Body of pancreas (tissue), 4 donors: ENCODE results near the gene BAIAP2L1. TPM values are rescaled to one million over a fixed set of nuclear protein-coding genes. Genes with fewer than 3 reads are reported as not detected.
"Not testable (repeated sequence)": the region's sequence is repeated elsewhere in the genome, so short reads cannot be mapped to it uniquely, and the experiment has no call there.

Experiments used
- ATAC-seq: fragments of 150-250 bp; one replicate; pipeline ENCODE4 v1.9.1; 2016
- DNase-seq, 4 donors: peaks; one replicate each; pipeline ENCODE4 v3.0.0-alpha.2; 2019
- H3K27ac ChIP-seq, 4 donors: fragments of 200-600 bp; sonication (generic); 1 replicate in 3 of 4; 2 replicates in 1 of 4; pipeline versions ENCODE4 v1.5.1 to v1.6.1; 2016 to 2019; ENCODE audit warnings: mild to moderate bottlenecking in 1 of 4, mixed read lengths in 1 of 4, moderate library complexity in 1 of 4
- H3K27me3 ChIP-seq, 2 donors: fragments of 200-600 bp; sonication (generic); one replicate each; pipeline ENCODE4 v1.6.0; 2016; ENCODE audit warnings: mild to moderate bottlenecking in 1 of 2
- H3K36me3 ChIP-seq, 2 donors: fragments of 200-600 bp; sonication (generic); replicated peaks in 1 of 2; 2 replicates each; pipeline ENCODE4 v1.5.1; 2016; ENCODE audit warnings: low read depth in 2 of 2; ENCODE audit not compliant: insufficient read depth in 1 of 2
- H3K4me1 ChIP-seq: fragments of 200-600 bp; sonication (generic); one replicate; pipeline ENCODE4 v1.6.0; 2016
- H3K4me3 ChIP-seq, 2 donors: fragments of 200-600 bp; sonication (generic); 1 replicate in 1 of 2; 2 replicates in 1 of 2; pipeline ENCODE4 v1.5.1; 2016 to 2019
- H3K9me3 ChIP-seq, 3 donors: fragments of 200-600 bp; sonication (generic); 1 replicate in 2 of 3; 2 replicates in 1 of 3; pipeline ENCODE4 v1.5.1; 2016
- POLR2A ChIP-seq, 3 donors: fragments of 450-650 bp; IDR thresholded peaks; one replicate each; pipeline ENCODE4 v1.6.1; 2016; ENCODE audit warnings: antibody characterized with exemption in 3 of 3, mild to moderate bottlenecking in 2 of 3
- WGBS, 2 donors: methylation state at CpG; one replicate each; pipeline ENCODE4 v1.1.5; 2017; 5-methylcytosine and 5-hydroxymethylcytosine counted together
- intact Hi-C: fragments of 100-400 bp; cut with DNase I; formaldehyde crosslinking; loops from one replicate; pipeline ENCODE4 v1.15.1; 2023
- total RNA-seq, 2 donors: library from RNA; depleted of rRNA; stranded (reverse); fragments of >200 nt; gene quantifications; one replicate each; pipeline ENCODE4 v1.1.0, GENCODE V29; 2016
- TF ChIP-seq, protein P1 (sequence below), 7 experiments: fragments of 450-650 bp in 4 of 7; fragments of 200-600 bp in 3 of 7; sonication (generic) in 3 of 7; IDR thresholded peaks; one replicate each; pipeline ENCODE4 v1.5.1; 2016 to 2019; ENCODE audit warnings: antibody characterized with exemption in 7 of 7

Gene BAIAP2L1
- total RNA-seq, 2 donors from 2014 or later = 15.8 to 23.1 TPM

DNA sequence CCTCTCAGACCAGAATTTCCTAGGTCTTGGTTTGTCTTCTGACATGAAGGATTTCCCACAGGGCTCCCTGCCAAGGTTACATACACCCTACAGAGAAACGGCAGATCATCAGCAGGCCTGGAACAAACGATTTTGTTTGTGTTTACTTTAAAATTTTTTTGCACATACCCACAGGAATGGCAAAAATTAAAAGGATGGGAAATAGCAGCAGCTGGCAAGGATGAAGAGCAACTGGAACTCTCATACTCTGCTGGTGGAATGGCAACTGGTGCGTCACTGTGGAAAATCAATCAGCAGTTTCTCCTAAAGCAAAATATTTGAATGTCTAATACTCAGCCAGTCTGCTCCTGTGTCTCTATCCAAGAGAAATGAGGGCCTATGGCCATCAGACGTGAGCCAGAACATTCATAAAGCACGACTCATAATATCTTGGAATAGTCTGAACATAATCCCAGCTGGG, 6.5 kb downstream of the BAIAP2L1 start:
- H3K4me3 ChIP-seq = no peak overlapping the region
- no peak overlapping the region for H3K27ac ChIP-seq
- H3K27me3 ChIP-seq = no peaks in the 10 kb centered on the region
- intact Hi-C loops = no loop called here
- H3K36me3 ChIP-seq = no peaks in the 10 kb centered on the region
- WGBS, 2 donors = 55 to 59% methylated on average over 5 of the region's 5 CpGs
- no peak for TF ChIP-seq POLR2A (IDR thresholded peaks at IDR 0.05)
- TF ChIP-seq, protein P1, sequence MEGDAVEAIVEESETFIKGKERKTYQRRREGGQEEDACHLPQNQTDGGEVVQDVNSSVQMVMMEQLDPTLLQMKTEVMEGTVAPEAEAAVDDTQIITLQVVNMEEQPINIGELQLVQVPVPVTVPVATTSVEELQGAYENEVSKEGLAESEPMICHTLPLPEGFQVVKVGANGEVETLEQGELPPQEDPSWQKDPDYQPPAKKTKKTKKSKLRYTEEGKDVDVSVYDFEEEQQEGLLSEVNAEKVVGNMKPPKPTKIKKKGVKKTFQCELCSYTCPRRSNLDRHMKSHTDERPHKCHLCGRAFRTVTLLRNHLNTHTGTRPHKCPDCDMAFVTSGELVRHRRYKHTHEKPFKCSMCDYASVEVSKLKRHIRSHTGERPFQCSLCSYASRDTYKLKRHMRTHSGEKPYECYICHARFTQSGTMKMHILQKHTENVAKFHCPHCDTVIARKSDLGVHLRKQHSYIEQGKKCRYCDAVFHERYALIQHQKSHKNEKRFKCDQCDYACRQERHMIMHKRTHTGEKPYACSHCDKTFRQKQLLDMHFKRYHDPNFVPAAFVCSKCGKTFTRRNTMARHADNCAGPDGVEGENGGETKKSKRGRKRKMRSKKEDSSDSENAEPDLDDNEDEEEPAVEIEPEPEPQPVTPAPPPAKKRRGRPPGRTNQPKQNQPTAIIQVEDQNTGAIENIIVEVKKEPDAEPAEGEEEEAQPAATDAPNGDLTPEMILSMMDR (IDR thresholded peaks at IDR 0.05) = no peak
- DNase-seq = no peak
- no peak for ATAC-seq
- H3K4me1 ChIP-seq = peaks cover 13% of the 10 kb centered on the region
- no peaks in the 10 kb centered on the region for H3K9me3 ChIP-seq

DNA sequence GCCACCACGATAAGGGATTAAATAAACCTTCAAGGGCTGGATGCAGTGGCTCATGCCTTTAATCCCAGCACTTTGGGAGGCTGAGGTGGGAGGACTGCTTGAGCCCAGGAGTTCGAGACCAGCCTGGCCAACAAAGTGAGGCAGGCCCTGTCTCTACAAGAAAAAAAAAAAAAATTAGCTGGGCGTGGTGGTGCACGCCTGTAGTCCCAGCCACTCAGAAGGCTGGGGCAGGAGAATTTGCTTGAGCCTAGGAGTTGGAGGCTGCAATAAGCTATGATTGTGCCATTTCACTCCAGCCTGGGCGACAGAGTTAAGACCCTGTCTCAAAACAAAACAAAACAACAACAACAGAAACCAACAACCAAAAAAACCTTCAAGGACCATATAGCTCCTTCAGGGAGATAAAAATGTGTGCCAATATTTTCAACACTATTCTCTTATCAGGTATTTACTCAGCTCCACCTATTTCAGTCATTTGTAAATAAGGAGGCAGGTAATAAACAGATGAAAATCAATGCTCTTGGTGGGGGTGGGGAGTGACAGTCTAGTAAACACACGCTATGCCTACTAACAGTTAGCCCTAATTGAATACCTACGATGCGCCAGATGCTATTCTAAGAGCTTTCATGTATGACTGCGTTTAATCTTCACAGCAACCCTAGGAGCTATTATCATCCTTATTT, 13.2 kb downstream of the BAIAP2L1 start:
- ATAC-seq = no peak
- WGBS, 2 donors = 76 to 82% methylated on average over 9 of the region's 9 CpGs
- no peak overlapping the region for H3K27ac ChIP-seq

DNA sequence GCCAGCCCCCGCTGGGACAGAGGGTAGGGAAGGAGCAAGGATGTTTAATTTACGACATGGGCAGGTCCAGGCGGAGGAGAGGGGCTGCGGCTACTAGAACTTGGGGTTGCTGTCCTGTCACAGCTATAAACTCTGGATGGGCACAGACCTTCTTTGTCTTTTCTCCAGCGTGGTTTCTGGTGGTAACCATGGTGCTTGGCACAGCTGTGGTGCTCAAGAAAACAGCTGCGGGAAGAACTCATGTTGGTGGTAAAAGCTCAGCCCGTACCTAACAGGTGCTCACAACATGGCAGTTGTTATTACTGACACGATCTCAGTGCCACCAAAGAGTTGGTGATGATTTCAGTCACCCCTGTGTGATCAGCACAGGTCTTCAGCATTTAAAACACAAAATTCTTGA, 13.8 kb downstream of the BAIAP2L1 start:
- no peak for TF ChIP-seq POLR2A (IDR thresholded peaks at IDR 0.05)
- TF ChIP-seq, protein P1 (IDR thresholded peaks at IDR 0.05) = no peak
- Histone ChIP-seq H3K9me3 (no peaks in the 10 kb centered on the region), H3K4me1 (peaks cover 16% of the 10 kb centered on the region), H3K36me3 (no peaks in the 10 kb centered on the region), H3K4me3 (no peak overlapping the region), H3K27ac (no peak overlapping the region), H3K27me3 (no peaks in the 10 kb centered on the region)
- DNase-seq (no peak), ATAC-seq (no peak)
- 85 to 93% methylated on average over 8 of the region's 8 CpGs for WGBS, 2 donors
- intact Hi-C loops = no loop called here

More for the DNA sequence above, 13.2 kb downstream of the BAIAP2L1 start:
- Histone ChIP-seq H3K36me3 (no peaks in the 10 kb centered on the region), H3K27me3 (no peaks in the 10 kb centered on the region), H3K4me1 (peaks cover 16% of the 10 kb centered on the region), H3K4me3 (no peak overlapping the region), H3K9me3 (no peaks in the 10 kb centered on the region)
- DNase-seq = no peak
- intact Hi-C loops = no loop called here
- TF ChIP-seq, protein P1 (IDR thresholded peaks at IDR 0.05) = no peak
- no peak for TF ChIP-seq POLR2A (IDR thresholded peaks at IDR 0.05)

DNA sequence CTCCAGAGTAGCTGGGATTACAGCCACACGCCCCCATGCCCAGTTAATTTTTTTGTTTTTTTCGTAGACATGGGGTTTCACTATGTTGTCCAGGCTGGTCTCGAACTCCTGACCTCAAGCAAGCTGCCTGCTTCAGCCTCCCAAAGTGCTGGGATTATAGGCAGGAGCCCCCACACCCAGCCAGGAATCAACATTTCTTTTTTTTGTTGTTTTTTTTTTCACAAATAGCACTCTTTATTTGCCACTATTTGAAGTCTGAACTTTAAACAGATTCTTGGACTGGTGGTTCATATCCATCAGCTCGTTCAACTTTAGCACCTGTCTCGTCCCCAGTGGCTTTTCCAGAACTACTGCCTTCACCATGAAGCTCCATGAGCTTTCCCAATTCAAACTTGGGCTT, 15.4 kb downstream of the BAIAP2L1 start:
- intact Hi-C loops, H3K27ac ChIP-seq: not testable (repeated sequence)
- 95 to 96% methylated on average over 4 of the region's 5 CpGs for WGBS, 2 donors

DNA sequence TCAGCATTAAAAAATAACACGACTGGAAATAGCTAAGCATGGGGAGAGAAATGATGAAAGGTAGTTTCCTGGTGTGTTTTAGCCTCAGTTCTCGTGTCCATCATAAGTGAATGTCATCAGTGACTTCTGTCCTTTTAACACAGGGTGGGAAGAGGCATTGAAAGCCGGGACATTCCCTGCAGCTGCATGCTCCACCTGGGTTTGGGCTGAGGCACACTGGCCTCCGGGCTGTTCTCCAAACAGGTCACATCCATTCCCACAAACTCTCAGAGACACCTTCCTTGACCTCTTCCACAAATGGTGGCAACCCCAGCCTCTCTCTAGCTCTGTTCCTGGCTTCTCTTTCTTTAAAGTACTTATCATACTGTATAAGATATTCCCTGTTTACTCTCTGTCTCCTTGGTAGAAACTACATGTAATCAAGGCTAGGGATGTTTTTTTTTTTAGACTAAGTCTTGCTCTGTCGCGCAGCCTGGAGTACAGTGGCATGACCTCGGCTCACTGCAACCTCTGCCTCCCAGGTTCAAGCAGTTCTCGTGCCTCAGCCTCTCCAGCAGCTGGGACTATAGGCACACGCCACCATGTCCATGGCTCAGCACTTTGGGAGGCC, 22.6 kb downstream of the BAIAP2L1 start:
- ATAC-seq = no peak
- Histone ChIP-seq H3K27me3 (no peaks in the 10 kb centered on the region), H3K9me3 (no peaks in the 10 kb centered on the region), H3K27ac (no peak overlapping the region), H3K36me3 (no peaks in the 10 kb centered on the region), H3K4me3 (no peak overlapping the region), H3K4me1 (peaks cover 4% of the 10 kb centered on the region)
- 56% methylated on average over 9 of the region's 9 CpGs for WGBS, 2 donors
- no peak for DNase-seq
- TF ChIP-seq POLR2A (IDR thresholded peaks at IDR 0.05) = no peak
- TF ChIP-seq, protein P1 (IDR thresholded peaks at IDR 0.05) = no peak
- intact Hi-C loops = no loop called here

More for the DNA sequence above, 15.4 kb downstream of the BAIAP2L1 start:
- DNase-seq, H3K27me3 ChIP-seq, H3K9me3 ChIP-seq, H3K36me3 ChIP-seq, H3K4me3 ChIP-seq, ATAC-seq: not testable (repeated sequence)
- H3K4me1 ChIP-seq = peaks cover 16% of the 10 kb centered on the region
